GM12872 (cell line): ENCODE measurements around the gene SCYGR5.

Source experiments
- TF ChIP-seq, protein P1 (sequence below): IDR thresholded peaks from 3 replicates; pipeline ENCODE4 v1.5.1; 2011; ENCODE audit warnings: low read depth, mild to moderate bottlenecking, low read length, moderate library complexity; ENCODE audit not compliant: insufficient read depth

The SCYGR5 gene

DNA sequence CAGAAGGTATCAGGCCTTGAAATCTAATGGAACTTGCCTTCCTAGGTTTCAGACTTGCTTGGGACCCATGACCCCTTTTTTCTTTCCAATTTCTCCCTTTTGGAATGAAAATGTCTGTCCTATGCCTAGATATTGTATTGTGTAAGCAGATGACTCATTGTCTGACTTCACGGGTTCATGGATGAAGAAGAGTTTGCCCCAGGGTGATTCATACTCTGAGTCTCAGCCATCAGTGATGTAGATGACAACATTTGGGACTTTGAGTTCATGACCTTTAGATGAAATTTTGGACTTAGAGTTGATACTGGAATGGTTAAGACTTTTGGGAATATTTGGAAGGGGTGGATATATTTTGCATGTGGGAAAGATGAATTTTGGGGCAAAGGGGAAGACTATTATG, 11.2 kb upstream of the SCYGR5 start:
- TF ChIP-seq, protein P1, sequence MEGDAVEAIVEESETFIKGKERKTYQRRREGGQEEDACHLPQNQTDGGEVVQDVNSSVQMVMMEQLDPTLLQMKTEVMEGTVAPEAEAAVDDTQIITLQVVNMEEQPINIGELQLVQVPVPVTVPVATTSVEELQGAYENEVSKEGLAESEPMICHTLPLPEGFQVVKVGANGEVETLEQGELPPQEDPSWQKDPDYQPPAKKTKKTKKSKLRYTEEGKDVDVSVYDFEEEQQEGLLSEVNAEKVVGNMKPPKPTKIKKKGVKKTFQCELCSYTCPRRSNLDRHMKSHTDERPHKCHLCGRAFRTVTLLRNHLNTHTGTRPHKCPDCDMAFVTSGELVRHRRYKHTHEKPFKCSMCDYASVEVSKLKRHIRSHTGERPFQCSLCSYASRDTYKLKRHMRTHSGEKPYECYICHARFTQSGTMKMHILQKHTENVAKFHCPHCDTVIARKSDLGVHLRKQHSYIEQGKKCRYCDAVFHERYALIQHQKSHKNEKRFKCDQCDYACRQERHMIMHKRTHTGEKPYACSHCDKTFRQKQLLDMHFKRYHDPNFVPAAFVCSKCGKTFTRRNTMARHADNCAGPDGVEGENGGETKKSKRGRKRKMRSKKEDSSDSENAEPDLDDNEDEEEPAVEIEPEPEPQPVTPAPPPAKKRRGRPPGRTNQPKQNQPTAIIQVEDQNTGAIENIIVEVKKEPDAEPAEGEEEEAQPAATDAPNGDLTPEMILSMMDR = no peak

DNA sequence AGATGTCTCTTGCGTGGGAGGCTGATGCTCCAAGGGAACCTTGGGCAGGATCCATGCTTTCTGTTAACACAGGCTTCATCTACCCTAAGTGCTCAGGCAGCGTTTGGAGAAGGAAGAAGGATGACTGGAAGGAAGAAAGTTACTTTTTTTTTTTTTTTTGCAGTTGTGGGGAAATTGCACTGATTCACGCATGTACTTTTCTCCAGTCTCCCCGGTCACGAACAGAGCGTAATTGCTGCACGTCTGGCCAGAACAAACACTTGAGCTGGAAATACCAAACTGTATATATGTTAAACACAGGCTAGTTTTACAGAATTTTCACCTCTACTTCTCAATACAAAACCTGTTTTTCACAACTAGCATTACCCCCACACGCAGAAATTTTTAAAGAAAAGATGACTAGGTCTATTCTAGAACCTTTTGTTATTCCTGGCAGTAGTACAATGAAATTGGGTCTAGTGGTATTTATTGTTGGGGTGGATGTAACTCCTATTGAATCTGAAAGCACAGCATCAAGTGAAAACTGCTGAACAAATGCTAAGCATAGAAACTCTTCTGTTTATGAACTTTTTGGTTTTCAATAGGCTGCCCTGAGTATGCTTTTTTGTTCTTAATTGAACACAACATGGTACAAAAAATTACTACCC, 9.3 kb upstream of the SCYGR5 start:
- TF ChIP-seq, protein P1 = no peak

DNA sequence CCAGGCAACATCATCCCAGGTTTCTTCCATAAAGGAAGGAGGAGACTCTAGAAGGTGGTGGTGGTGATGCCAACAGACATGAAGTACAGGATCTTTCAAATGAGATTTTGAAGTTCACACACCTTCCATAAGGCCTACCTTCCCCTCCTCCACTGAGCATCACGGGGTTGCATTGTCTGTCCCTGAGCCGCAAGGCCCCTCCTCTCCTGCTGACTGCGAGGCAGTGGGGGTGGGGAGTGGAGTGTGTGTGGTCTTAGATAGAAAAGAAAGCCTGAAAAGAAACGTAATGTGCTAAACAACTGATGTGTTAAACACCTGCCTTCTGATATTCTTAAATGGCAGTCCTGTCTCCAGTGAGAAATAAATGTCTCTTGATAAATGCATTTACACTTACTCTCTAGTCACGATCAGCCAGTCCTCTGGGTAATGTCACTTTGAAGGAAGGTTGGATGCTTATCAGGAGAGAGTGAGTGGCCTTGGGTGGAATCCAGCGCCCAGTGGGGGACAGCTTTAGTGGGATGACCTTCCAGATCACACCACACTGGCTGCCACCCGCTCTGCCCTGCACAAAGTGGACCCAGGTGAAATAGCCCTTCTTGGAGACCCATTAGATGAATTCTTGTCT, 5.5 kb upstream of the SCYGR5 start:
- TF ChIP-seq, protein P1 = no peak

DNA sequence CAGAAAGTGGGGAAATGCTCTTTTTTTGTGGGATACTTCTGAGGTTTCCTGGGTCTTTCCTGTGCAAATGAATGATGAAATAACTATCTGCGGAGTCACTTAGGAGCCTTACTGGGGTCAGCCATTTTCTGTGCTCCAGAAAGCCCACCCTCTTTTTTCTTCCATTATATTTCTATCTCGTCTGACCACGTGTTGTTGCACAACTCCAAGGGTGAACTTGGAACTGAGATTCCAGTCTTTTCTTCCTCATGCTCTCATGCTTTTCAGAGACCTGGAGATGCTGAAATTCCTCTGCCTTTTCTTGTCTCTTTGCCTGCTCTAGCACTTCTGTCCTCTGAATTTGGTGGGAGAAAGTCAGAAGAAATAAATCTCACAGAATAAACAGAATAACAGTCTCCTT, 4.8 kb upstream of the SCYGR5 start:
- TF ChIP-seq, protein P1 = no peak

DNA sequence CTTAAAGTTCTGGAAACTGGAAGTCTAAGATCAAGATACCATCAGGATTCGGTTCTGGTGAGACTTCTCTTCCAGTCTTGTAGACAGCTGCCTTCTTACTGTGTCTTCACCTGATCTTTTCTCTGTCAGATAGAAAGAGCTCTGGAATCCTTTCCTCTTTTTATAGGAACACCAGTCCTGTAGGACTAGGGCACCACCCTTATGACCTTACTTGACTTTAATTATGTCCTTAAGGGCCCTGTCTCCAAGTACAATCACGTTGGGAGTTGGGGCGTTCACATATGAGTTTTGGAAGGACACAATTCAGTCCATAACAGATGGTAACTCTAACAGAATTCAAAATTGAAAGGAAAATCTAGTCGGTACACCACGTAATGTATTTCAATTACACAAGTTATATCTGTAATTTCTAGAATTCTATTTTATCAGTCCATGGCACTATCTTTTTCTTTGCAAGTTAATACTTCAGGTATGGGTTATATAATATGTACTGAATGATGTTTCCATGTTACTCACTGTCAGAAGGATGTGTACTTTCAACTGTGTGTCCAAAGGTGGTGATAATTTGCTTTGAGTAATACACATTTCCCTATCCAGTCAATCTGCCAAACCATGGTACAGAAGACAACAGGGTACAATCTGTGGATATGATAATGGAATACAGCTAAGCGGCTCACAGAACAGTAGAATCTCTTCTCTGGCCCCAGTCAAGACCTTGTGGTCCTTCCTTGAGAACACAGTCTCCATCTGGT, 1.2 kb upstream of the SCYGR5 start:
- TF ChIP-seq, protein P1 = no peak

DNA sequence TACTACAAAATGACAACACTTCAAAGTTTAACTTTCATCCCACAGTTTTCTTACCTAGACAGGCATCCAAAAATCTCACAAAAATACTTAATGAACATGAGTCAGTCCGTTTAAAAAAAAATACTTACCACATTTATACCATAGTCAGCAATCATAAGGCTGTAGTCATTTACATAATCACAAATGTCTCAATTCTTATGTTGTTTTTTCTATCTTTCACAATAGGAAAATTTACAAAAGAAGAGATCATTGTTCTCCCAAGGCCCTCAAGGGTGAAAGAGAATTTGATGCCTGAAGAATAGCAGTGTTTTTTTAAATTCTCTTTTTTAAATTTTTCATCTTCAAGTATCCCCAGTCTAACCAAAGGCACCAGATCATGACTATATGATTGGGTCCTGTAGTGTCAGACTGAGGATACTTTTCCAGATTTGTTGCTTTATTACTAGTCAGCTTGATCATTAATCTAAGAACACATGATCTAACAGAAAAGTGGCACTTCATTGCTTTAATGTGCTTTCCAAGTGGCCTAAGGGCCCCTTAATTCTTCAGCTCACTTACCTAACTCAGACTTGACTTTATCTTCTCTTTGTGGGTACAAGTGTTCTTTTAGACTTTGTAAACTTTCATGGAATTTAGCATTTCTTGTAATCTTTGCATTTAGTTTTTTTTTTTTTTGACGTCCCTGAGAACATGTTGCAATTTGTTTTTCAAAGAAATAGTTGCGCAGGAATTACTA, 4.7 kb downstream of the SCYGR5 start:
- TF ChIP-seq, protein P1 = no peak

DNA sequence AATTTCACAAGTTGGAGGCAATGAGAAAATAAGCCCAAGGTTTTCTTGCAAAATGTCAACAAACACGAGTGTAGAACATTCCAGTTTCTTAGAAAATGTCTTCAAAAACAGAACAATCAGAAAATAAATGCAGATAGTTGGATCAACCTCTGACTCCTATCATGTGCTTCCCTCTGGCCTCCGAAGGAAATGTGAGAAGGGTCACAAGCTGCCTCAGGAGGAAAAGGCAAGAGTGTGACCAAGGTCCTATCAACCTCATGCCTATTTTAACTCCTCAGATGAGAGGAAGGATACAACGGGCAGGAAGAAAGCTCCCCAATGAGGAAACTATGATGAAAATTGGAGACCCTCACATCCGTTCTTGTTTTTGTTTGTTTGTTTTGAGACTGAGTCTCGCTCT, 7.9 kb downstream of the SCYGR5 start:
- TF ChIP-seq, protein P1 = no peak
